ENCODE results near the gene KLHDC9.

- TF ChIP-seq PAX5 (IDR thresholded peaks at IDR 0.05; ENCODE audit: insufficient read depth, low read length, severe bottlenecking) (no peak), TAF1 (IDR thresholded peaks at IDR 0.05; ENCODE audit: low read depth, low read length) (peak; percentile 65; the same call in 1 of the 2 replicates)
These were observed 28.4 kb upstream of the KLHDC9 start, which contains the start of gene ARHGAP30 for GRCh38 chr1:161069731-161070270.
